GM11168 (cell line): Measurements from ENCODE around the gene AGAP1.

Source experiments
- in situ Hi-C: fragments of 300-500 bp; cut with MboI; formaldehyde crosslinking; loops from one replicate; pipeline ENCODE4 v1.12.0; 2022; ENCODE audit warnings: low sequenced_read_pairs; ENCODE audit not compliant: unreplicated experiment

Gene AGAP1

DNA sequence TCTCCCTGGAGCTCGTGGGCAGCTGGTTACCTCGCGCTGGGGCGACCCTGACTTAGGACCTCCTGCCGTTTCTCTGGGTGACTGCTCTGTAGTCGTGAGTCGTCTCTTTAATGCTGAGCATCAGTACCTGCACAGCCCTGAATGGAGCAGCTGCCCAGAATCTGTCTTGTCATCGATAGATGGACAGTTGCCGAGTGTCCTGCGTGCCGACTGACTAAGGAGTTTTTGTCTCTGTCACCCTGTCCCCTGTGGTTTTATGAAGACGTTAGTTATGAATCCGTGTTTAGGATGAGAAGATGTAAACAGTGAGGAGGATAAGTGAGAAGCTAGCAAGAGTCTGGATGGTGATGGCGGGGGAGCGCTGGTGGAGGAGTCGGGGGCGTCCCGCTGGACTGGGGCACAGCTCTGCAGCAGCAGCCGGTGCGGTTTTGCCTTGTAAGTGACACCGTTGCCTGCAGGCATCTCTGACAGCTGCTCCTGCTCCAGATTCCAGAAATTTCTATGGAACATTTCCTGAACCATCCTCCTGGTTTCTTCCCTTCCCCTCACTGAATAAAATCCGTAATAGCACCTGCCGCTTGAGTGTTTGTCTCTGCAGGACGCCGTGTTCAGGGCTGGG, 13.3 kb downstream of the AGAP1 start:
- in situ Hi-C loops: no loop called here

DNA sequence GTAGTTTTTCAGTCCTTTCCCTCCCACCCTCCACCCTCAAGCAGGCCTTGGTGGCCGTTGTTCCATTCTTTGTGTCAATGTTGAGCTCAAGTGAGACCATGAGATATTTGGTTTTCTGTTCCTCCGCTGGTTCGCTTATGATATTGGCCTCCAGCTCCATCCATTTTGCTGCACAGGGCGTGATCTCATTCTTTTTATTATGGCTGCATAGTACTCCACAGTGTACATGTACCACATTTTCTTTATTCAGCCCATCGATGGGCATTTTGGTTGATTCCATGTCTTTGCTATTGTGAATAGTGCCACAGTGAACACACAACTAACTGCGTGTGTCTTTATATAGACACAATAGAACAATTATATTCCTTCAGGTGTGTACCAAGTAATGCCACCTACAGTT, 14.1 kb downstream of the AGAP1 start:
- in situ Hi-C loops: no loop called here

DNA sequence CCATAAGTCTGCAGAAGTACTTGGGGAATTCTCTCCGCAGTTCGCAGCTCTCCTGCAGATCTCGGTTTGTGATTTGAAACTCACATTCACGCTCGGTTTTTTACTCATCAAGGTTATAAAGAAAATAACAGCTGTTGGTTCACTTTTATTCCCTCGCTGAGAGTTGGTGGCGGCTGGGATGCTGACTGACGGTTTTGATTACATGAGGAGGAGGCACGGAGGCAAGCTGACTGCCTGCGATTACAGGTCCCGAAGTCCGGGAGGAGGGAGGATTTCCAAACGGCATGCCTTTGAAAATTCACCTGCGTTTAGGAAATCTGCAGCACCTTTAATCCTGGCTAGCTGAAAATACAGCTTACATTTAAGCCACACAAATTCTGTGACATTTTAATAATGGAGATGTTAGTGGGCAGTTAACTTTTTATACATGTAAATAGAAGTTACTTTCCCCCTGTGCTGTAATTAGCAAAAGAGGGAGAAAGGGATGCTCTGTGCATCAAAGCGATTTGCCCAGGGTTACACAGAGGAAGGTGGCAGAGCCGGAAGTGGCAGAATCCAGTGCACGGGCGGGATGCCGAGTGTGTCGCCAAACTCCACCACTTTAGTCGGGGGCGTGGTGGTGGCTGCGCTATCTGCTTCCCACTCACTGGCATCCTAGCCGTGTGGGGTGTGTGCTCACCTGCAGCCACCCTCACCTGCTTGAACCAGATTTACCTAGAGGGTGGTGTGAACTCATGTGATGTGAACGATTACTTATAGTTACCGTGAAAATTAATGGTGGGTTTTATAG, 14.7 kb downstream of the AGAP1 start:
- in situ Hi-C loops: no loop called here

DNA sequence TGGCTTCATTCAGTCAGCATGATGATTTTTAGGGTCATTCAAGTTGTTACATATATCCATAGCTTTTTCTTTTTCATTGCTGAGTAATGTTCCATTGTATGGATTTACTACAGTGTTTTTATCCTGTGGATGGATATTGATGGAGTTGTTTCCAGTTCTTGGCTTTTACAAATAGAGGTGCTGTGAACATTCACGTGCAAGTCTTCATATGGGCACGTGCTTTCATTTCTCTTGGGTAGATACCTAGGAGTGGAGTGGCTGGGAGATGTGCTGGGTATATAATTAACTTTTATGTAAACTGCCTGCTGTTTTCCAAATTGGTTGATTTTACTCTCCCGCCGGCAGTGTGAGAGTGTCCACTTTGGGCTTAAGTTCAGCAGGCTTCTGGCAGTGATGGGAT, 16.5 kb downstream of the AGAP1 start:
- in situ Hi-C loops: no loop called here

DNA sequence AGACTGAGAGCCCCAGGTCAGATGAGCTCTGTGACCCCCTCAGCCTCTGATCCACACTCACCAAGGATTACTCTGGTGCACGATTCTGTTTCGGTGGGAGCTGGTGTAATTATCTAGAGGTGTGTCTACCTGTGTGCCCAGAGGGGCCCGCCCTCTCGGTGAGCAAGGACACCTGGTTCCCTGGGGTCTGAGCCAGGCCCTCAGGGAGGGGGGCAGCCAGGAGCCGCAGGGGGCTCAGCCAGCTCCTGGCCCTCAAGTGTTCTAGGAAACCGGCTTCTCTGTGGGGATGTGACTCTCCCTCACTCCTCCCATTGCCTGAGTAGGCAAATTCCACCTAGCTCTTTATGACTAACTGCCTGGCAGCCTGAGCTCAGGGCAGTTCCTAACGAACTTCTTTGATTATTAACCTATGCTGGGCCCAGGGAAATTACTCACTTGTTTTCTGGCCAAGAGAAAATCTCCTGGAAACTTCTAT, 17.4 kb downstream of the AGAP1 start:
- in situ Hi-C loops: no loop called here

DNA sequence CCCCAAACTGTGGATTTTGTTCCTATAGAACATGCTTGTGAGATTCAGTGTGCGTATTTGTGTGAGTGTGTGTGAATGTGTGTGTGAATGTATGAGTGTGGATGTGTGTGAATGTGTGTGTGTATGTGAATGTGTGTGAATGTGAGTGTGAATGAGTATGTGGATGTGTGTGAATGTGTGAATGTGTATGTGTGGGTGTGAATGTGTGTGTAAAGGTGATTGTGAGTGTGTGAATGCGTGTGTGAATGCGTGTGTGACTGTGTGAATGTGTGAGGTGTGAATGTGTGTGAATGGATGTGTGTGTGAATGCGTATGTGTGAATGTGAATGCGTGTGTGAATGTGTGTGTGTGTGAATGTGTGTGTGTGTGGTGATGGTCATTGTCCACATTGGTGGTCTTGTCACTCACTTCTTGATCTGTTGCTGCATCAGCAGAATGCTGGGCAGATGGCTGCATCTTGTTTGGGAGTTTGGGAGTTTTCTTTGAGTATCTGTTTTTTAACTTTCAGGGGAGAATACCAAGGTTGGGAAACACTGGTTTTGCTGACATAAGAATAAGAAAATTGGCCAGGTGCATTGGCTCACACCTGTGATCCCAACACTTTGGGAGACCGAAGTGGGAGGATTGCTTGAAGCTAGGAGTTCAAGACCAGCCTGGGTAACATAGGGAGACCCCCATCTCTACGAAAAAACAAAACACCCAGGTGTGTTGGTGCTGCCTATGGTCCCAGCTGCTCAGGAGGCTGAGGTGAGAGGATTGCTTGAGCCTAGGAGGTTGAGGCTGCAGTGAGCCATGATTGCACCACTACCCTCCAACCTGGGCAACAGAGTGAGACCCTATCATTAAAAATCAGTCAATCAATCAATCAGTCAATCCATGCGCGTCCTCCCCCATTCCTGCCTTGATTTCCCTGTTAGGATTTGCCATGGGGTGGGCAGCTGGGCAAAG, 18.2 kb downstream of the AGAP1 start:
- in situ Hi-C loops: no loop called here

DNA sequence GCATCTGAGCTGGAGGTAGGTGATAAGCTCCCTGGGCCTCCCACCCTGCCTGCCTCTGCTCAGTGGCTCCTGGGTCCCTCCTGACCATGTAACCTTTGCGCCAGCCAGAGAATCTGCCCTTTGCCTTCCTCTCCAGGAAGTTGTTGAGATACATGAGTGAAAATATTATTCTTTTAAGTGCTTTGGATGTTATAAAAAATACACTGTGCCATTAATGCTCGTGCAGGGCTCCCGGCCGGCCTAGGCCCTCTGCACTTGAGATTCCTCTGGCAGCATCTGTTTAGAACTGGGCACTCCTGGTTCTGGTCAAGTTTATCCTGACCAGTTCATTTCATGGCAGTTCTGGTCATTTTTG, 18.8 kb downstream of the AGAP1 start:
- in situ Hi-C loops: no loop called here

DNA sequence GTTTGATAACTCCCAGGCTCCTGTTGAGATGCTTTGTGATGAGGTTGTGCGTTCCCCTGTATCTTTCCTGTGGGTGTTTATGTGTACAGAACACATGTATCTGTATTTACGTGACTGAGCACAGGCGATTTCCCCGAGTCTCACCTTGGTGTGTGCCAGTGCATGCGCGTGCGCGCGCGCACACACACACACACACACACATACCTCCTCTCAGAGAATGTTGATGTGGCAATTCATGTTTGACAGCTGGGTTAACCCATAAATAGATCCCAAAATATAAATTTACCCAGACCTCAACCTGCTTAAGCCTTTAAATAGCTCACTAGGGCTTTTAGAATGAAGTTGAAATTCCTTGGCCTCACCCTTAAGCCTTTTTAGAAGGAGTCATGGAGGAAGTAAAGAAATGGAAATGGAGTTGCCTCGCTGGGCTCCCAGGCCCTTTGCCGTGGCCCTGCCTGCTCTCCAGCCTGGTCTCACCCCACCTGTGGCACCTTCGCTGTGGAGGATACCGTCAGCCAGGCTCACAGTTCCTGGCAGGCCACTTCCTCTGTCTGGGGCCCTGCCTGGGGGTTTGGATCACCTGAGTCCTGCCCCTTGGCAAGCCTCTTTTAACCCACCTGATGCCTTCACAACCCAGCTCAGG, 20.3 kb downstream of the AGAP1 start:
- in situ Hi-C loops: no loop called here

DNA sequence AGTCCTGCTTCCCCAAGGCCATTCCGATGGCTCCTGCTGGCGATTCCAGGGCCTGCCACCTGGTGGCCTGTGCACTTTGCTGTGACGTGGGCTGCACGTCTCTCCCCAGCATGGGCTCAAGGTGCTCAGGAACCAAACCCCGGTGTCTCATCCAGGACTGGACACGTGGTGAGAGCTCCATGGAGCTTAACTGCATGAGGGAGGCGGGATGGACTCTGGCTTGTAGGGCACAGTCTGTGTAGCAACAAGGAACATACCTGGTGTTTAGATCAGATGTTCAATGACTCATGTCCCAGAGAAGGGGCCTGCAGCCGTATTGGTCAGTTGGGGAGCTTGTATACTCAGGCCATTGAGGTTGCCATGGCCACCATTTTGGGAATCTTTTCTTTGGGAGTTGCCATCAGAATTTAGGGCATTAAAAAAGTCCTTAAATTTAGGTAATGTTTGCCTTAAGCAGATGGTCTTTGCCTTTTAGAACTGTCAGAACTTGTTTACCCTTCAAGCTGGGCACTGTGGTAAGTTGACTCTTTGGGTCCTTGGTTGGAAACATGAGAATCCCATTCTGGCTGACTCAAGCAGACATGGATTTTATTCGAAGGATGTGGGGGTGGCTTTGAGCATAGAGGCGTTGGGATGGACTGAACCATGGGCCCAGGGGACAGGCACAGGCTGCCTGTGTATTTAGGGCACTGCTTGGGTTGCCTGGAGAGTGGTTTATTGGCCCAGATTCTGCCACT, 21.0 kb downstream of the AGAP1 start:
- in situ Hi-C loops: no loop called here

DNA sequence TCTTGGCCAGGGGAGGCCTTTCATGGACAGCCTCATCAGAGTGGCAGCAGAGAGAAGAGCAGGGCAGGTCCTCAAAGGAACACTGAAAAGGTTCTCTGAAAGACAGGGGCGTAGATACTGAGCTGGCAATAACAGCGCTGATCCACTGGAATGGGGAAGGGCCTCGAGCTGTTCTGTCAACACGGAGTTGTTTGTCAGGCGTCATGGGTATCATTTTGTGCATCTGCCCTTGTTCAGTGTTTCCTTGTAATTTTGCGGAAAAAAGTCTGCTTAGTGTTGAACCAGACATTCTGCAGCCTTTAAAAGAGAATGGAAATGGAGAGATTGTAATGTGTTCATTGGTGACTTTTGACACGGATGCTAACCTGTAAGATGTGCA, 21.5 kb downstream of the AGAP1 start:
- in situ Hi-C loops: no loop called here

DNA sequence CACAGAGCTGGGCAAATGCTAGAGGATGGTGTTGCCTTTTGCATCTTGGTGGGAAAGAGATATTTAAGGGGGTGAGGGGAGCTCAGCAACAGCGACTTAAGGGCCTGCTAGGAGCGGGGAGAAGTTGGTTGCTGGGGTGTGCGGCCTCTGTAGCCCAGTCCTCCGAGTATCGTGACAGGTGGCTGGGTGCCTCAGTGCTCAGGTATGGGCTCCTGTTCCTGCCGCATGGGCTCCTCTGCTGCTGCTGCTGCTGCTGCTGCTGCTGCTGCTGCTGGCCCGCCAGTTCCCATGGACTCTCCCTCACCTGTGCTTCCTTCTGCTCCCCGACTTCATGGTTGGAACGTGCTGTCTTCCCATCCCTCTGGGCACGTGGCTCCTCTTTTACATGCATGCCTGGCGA, 22.0 kb downstream of the AGAP1 start:
- in situ Hi-C loops: no loop called here

DNA sequence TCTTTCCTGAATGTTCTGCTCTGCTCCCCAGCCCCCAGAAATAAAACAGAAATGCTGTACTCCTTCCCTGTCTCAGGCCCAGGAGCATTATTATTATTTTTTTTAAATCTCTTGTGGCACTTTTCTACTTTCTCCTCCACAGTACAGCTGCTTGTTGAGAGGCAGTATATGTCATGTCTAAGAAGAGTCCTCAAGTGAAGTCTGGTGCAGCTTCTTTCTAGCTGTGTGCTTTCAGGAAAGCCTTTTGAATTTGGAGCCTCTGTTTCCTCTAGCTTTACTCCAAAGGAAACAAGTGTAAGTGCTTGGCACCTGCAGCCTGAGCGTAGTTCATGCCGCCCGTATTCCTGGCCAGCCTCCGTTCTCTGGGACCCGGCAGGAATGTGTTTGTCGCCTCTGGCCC, 22.4 kb downstream of the AGAP1 start:
- in situ Hi-C loops: no loop called here

DNA sequence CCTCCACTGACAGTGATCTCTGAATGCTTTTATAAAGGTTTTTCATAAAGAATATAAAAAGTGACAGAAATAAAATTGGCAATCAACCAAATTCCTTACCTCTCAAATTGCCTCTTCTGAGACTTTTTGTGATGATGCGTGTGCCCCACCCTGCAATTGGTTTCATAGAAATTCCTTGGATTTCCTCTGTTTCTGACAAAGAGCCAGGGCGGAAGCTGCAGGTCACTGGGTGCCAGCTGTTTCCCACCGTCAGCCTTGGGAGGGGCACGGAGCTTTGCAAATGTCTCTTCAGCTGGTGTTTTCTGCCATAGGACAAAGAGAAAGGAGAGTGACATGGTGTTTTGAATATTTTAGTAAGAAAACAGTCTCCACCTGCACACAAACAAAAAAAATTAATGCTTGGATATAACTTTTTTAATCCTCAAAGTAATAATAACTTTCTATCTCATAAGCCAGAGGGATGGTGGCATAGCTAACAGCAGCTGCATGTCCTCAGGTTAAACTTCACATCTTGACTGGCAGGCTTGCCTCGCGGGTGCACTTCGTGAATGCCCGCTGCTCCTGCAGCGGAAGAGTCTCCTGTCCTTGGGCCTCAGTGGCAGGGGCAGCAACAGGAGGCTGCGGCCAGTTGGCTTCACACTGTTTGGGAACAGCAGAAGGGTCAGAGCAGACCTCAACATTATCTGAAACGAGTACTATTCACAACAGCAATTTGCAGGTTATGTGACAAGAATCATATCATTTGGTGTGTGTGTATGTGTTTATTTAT, 24.7 kb downstream of the AGAP1 start:
- in situ Hi-C loops: no loop called here

DNA sequence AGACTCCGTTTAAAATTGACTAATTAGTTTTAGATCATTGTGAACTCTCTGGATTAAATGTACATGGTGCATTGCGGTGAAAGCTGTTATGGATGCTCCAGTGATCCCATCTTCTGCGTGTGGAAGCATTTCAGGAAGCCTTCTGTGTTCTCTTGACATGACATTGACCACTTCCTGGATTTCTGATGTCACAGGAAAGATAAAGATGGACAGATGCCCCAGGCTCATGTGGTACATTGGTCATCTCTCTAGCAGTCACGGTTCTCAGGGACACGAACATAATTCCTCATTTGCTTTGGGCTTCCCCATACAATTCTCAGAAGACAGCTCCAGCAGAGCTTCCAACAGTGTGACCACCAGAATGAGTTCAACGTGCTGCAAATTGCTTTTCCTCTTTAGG, 26.9 kb downstream of the AGAP1 start:
- in situ Hi-C loops: no loop called here

DNA sequence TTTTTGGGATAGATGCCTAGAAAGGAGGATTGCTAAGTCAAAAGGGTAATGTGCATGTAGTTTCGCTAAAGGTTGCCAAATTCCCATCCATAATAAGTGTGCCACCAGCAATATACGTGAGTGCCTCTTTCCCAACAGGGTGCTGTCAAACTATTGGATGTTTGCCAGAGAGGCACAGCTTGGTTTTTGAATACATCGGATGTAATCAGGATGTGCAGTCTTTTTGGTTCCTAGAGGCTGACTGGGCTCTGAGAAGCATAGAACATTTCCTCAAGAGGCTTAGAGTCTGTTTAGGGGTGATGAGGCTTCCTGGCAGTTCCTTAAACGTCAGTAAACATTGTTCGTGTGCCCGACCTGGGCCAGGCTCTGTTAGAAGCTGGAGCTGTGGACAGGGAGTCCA, 28.0 kb downstream of the AGAP1 start:
- in situ Hi-C loops: no loop called here

DNA sequence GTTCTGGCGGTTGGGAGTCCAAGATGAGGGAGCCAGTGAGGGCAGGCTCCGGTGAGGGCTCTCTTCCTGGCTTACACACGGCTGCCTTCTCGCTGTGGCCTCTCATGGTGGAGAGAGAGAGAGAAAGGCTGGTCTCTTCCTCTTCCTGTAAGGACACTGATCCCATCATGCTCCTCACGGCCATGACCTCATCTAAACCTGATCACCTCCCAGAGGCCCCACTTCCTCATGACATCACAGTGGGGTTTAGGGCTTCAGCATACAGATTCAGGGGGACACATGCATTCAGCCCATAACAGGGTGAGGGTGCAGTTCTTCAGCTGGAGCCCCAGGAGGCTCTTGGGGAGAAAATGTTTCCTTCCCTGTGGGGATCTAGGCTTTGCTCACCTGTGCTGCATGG, 29.2 kb downstream of the AGAP1 start:
- in situ Hi-C loops: no loop called here

DNA sequence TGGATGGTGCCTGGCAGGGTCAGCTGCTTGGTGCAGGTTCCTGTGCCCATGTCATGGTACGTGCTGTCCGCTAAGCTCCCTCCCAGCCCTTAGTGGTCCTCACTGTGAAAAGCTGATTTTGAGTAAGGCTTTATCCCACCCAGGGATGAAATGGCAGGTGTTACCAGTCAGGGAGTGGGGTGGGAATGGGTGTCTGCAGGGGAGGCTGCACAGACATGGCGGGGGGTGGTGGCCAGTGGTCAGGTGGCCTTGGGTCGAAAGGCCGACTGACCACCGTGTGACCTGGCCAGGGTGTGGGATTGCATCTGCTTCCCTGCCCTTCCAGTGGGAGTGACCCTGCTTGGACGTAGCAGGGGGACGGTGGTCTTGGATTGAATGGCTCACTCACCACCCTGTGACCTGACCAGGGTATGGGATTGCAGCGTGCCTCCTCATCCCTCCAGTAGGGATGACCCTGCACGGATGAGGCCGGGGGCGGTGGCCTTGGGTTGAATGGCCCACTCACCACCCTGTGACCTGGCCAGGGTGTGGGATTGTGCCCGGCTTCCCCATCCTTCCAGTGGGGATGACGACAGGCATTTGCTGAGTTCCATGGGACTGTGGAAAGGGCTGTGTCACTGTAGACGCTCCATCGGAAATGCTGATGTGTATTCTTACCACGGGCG, 29.8 kb downstream of the AGAP1 start:
- in situ Hi-C loops: no loop called here

DNA sequence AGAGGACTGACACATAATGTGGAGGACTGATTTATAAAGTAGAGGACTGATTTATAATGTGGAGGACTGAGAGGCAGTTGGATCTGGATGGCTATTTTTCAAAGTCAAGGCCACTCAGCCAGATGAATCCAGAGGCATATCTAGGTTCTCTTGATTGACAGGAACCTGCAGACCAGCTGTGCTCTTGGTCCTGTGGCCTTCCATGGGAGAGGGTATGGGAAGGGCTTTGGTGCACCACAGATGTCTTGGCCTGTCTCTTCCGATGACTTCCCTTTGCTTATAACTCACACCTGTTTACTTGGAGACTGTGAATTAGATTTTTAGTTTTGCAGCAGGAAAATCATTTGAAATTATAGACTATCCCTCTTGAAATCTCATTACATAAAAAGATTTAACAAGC, 32.3 kb downstream of the AGAP1 start:
- in situ Hi-C loops: no loop called here
